ENCODE results near the gene JDP2.

GRCh38 chr14:75399843-75400775, 27.7 kb upstream of the JDP2 start:
- no peak for TF ChIP-seq CTCF (conservative IDR thresholded peaks at IDR 0.05; ENCODE audit: low read depth, low read length)
- no peak for TF ChIP-seq EZH2 (IDR thresholded peaks at IDR 0.05; ENCODE audit: borderline replicate concordance, low read depth, low read length, poor library complexity, severe bottlenecking)
